Epithelial cell of esophagus (primary cell): ENCODE measurements around the gene ARFGEF2.
A peak's percentile ranks its signal among the peaks of the same experiment; 100 is the strongest.

ENCODE experiments used
- DNase-seq: peaks from one replicate; pipeline ENCODE4 v3.0.0; 2010; ENCODE audit warnings: low read depth
- H3K4me3 ChIP-seq: 2 replicates; pipeline ENCODE4 v1.5.1; 2011; ENCODE audit warnings: mild to moderate bottlenecking, low read length, control low read depth
- TF ChIP-seq, protein P1 (sequence below): IDR thresholded peaks from 2 replicates; pipeline ENCODE4 v1.5.1; 2011; ENCODE audit warnings: low read depth, mild to moderate bottlenecking, low read length, control low read depth, inconsistent platforms; ENCODE audit not compliant: insufficient read depth; ENCODE audit errors: missing control alignments

ARFGEF2 gene

DNA sequence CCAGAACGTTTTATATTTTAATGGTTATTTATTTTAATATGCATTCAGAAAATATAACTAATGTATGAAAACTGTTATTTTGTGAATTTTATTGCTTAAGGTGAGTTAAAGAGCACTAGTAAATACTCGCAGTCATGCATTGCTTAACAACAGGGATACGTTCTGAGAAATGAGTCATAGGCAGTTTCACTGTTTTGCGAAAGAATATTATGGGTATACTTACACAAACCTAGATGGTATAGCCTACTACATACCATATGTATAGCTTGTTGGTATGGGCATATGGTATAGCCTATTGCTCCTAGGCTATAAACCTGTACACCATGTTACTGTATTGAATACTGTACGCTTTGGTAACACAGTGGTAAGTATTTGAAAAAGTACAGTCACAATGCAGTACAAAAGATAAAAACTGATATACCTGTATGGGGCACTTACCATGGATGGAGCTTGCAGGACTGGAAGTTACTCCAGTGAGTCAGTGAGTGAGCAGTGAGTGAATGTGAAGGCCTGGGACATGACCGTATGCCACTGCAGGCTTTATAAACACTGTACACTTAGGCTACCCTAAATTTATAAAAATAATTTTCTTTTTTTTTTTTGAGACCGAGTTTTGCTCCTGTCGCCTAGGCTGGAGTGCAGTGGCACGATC, 38.5 kb downstream of the ARFGEF2 start:
- peak; percentile 85 for DNase-seq
- H3K4me3 ChIP-seq = no peak overlapping the region
- TF ChIP-seq, protein P1, sequence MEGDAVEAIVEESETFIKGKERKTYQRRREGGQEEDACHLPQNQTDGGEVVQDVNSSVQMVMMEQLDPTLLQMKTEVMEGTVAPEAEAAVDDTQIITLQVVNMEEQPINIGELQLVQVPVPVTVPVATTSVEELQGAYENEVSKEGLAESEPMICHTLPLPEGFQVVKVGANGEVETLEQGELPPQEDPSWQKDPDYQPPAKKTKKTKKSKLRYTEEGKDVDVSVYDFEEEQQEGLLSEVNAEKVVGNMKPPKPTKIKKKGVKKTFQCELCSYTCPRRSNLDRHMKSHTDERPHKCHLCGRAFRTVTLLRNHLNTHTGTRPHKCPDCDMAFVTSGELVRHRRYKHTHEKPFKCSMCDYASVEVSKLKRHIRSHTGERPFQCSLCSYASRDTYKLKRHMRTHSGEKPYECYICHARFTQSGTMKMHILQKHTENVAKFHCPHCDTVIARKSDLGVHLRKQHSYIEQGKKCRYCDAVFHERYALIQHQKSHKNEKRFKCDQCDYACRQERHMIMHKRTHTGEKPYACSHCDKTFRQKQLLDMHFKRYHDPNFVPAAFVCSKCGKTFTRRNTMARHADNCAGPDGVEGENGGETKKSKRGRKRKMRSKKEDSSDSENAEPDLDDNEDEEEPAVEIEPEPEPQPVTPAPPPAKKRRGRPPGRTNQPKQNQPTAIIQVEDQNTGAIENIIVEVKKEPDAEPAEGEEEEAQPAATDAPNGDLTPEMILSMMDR = no peak

DNA sequence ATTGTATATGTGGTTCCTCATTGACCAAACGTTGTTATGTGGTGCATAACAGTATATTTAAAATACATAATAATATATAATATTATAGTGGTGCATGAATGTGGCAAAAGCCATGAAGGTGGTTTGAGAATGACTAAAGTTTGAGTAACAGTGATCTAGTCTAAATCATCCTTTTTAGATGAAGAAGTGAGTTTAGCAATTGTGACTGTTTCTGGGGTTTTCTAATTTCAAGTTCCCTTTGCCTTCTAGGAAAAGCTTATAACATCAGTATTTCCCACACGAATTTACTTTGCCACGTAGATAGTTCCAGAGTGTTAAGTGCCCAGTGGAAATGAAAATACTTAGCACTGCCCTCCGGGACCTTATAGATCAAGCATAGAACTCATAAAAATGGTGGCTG, 40.9 kb downstream of the ARFGEF2 start:
- DNase-seq = no peak
- H3K4me3 ChIP-seq = no peak overlapping the region
- TF ChIP-seq, protein P1 = no peak

GRCh38 chr20:48962976-48963771, 41.7 kb downstream of the ARFGEF2 start:
- no peak for DNase-seq
- TF ChIP-seq, protein P1 = no peak
- no peak overlapping the region for H3K4me3 ChIP-seq

- TF ChIP-seq, protein P1 = no peak
- DNase-seq = no peak
- H3K4me3 ChIP-seq = no peak overlapping the region
Measured at GRCh38 chr20:48965189-48965910, 43.8 kb downstream of the ARFGEF2 start.

- no peak overlapping the region for H3K4me3 ChIP-seq
- DNase-seq = no peak
- TF ChIP-seq, protein P1 = no peak
Measured at GRCh38 chr20:48970681-48971365, 49.3 kb downstream of the ARFGEF2 start.

DNA sequence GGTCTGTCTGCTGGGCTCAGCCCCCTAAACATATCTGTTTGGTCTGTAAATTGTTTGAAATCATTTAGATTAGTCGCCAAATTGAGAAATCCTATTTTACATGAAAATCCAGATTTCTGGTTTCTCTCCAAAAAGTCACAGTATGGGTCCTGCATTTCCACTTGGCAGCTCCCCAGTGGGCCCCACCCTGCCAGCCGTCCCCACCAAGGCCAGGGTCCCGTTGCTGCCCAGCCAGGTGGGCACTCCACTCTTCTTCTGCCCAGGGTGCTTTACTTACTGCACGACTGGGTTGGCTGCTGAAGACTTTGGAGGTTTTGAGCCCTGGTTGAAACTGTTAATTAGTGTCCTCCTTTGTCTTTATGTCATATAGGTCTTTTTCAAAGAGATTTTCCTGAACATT, 50.4 kb downstream of the ARFGEF2 start:
- no peak overlapping the region for H3K4me3 ChIP-seq
- DNase-seq = no peak
- TF ChIP-seq, protein P1 = no peak
